TTC549 (cell line): ENCODE measurements around the gene ADAMTS6.

Experiments used
- FAIRE-seq: peaks from 2 replicates; lab custom pipeline; 2012; peaks lifted over from hg19 to GRCh38; lab: Jason Lieb, UNC

The ADAMTS6 gene

DNA sequence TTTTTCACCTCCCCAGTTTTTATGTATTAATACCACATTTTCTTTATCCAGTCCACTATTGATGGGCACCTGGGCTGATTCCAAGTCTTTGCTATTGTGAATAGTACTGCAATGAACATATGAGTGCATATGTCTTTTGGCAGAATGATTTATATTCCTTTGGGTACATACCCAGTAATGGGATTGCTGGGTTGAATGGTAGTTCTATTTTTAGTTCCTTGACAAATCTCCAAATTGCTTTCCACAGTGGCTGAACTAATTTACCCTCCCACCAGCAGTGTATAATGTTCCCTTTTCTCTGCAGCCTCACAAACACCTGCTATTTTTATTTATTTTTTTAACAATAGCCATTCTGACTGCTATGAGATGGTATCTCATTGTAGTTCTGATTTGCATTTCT is 340.2 kb downstream of the ADAMTS6 start:
- no peak for FAIRE-seq

DNA sequence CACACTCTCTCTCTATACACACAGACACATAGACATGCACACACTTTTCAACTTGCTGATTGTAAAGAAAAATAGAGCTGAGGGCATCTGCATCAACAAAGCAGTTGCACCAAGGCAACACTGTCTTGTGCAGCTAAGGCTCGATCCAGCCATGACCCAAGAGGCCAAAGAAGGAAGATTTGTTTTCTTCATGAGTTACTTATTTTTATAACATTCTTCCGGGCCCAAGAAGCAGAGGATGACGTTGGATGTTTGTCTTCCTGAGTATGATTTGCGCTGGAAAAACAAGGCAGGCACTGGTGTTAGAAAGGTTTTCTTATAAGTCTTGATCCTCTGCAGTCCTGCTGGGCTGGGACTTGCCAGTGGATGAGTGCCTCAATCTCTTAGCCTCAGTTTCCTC is 344.1 kb downstream of the ADAMTS6 start:
- FAIRE-seq, result peak; percentile 7

DNA sequence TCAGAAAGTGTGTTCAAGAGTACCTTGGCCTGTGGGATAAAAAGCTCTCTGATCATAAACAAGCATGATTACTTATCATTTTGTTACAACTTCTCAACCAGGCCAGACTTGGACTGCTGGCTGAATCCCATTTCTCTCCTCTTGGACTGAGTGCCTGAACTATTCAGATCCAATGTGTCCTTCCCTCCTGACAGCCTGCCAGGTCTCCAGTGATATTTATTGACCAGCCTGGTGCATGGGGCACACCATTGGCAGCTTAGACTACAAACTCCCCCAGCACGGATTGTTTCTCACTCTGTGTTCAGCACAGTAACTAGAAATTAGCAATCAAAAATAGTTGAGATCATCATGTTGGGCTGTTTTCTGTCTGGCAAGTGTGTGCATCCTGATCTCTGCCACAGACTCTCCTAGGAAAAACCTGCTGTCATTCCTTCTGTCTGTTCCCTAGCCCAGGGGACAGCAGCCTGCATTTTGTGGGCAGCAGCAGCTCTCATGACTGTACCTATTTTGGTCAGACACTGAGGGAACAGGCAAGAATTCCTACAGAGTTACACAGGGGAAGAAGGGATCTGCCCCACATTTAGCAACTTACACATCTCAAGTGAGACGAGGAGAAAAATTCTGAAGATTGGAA is 348.1 kb downstream of the ADAMTS6 start:
- no peak for FAIRE-seq

DNA sequence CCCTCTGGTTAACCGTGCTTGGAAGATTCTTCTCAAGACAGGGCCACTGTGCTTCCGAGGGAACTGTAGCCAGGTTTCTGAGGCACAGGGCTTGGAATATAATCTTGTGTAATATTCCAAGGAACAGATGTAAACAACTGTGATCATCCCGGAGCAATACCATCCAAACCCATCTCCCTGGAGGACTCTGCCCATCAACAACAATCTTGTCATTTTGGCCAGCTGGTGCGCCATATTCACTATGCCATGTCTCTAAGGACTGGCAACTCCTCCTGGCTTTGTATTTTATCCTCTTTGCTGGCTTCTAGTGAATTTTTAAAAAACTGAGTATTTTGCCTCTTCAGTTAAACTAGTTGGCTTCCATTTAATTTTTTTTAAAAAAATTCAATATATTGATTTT is 349.3 kb downstream of the ADAMTS6 start:
- FAIRE-seq, result no peak

DNA sequence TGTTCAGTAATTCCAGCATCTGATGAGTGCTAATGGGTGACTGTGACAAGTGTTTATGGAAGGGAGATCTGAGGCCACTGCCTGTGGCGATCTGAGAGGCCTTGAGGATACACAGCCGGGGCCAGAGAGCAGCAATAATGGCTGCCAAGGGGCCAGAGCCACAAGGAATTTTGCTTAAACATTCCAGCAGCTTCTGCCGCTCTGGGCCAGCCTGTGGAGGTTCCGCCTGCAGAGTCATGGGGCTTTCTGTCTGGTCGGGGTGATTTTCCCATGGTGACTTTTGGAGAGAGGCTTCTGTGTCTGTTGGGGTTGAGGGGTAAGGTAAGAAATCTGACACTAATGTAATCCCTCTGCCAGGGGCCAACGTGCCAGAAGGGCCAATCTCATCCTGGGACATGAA is 353.5 kb downstream of the ADAMTS6 start:
- no peak for FAIRE-seq

DNA sequence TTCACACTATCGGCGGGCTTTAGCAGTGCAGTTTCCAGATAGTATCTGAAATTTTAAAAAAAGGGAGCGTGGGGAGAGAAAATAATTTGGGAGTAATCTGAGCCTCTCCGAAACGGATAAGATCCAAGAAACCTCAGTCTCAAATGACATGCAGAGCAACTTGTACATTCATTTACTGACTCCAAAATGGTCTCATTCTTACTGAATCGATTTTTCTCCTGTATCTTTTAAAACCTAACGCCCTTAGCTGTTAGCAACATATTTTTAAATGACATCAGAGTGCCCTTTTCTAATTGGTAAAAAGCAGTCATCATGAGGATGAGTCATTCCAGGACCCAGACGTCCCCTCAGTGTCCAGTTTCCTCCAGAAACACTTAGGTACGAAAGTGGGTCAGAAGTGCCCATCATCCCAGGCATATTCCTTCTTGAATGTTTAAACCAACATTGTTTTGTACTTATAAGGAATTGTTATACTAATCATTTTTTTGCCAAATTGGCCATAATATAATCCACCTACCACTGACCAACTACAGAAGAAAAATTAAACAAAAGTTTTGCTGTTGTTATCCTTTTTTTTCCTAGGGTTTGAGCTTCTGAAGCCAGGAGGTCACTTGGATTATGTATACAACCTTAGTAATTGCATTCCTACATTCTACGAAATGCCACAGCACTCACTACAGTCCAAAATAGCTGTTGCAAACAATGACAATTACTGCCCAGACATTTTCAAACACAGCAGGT is 354.4 kb downstream of the ADAMTS6 start:
- peak; percentile 99 for FAIRE-seq

DNA sequence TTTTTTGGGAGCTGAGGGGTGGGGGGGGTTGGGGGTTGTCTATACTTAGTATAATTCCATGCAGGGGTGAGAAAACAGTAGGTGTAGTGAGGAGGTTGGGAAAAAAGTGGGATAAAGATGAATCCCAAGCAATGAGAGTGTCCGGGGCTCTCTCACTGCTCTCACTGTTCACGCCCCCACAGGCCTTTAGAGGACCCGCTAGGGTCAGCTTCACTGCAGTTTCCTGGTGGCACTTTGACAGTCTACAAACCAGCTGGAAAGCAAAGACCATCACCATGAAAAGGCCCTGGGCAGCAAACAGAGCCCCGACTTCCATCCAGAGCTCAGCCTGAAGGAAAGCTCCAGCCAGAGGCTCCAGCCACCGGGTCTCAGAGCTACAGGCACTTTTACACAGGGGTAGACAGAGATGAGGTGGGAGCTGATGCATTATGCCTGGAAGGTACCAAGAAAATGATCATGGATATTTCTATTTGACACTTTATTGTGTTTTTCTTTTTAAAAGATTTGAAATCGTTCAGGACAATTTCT is 355.1 kb downstream of the ADAMTS6 start:
- FAIRE-seq, result no peak

DNA sequence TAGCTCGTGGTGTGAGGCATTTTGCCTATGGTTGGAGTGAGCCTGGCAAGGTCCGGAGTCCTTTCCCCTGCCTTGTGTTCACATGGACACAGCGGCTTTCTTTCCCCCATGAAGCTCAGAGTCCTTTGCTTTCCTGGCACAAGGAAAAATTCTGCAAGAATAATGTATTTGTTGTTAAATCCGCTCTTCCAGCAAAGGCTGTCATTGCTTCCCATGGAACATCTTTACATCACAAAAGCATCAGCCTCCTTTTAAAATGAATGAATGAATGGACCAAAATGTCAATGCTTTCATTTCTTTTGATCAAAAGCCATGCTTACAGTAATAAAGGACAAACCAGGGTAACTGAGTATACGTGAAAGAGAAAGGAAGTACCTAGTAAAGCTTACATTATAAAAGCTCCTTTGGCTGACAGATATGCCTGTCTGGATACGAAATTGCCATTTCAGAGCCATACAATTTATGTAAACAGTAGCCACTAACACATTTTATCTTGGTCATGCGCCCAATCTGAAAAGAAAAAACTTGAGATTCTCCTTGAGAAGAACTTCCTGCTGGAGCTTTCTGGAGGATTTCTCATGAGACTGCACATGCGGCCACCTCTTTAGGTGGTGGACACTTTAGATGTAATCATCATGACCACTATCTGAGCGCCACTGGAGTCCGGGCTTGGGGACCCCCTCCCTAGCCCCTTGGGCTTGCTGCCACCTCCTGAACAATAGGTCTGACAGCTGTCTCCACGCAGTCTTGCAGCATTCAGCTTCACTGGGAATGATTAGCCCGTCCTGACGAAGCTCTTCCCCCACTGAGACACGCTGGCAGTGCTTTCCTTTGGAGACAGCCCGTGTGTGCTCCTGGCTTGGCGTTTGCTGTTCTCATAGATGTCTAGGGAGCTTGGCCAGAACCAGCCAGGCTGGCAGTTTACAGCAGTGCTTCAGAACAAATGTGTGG is 355.9 kb downstream of the ADAMTS6 start:
- FAIRE-seq, result peak; percentile 98

DNA sequence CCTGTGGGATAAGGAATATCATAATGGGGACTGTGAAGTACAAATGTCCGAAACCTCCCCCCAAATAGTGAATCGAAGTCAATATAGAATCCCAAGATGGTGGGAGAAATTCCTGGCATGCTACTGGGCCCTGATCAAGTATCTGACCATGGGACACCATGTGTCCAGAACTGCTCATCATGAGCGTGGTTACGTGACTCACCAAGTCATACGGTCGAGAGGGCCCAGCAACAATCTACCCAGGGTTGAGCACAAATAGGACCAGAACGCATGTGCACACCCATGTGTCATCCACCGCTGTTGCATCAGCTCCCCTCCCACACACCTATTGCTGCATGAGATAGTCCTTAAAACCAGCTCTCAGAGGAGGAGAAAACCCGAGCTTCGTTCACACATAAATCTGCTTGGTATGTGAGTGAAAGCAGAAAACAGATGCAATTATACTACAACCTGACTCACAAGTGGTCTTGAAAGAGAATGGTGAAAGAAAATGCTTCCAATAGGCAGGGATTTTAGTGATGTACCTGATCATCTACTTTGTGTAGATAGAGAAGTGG is 359.8 kb downstream of the ADAMTS6 start:
- FAIRE-seq, result no peak

DNA sequence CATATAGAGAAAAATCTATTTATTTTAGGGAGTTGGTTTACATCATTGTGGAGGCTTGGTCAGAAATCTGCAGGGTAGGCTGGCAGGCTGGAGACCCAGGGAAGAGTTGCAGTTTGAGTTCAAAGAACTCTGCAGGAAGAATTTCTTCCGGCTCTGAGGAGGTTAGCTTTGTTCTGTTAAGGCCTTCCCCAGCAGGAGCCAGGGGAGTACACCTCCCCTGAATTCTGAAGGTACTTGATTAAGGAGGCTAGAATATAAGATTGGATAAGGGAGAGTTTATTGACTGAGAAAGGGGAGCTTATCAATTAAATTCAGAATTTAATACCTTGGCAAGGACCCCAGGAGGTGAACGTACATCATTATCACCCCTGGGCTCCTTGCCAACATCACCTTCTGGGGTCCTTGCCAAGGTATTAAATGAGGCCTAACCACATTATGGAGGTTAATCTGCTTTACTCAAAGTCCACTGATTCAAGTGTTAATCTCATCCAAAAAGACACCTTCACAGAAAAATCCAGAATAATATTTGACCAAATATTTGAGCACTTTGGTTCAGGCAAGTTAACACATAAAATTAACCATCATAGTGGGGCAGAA is 361.3 kb downstream of the ADAMTS6 start:
- FAIRE-seq, result no peak

DNA sequence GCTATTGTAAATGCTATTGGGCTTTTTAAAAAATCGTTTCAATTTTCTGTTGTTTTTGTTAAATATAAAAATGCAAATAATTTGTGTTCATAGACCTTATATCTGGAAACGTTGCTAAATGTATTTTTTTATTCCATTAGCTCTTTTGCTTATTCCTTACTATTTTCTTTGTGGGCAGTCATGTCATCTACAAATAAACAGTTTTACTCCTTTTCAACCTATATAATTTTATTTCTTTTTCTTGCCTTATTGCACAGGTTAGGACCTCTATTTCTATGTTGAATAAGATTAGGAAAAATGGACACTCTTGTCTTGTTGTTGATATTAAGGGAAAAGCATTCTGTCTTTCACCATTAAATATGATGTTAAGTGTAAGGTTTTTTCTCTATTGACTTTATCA is 364.2 kb downstream of the ADAMTS6 start:
- FAIRE-seq, result peak; percentile 41

DNA sequence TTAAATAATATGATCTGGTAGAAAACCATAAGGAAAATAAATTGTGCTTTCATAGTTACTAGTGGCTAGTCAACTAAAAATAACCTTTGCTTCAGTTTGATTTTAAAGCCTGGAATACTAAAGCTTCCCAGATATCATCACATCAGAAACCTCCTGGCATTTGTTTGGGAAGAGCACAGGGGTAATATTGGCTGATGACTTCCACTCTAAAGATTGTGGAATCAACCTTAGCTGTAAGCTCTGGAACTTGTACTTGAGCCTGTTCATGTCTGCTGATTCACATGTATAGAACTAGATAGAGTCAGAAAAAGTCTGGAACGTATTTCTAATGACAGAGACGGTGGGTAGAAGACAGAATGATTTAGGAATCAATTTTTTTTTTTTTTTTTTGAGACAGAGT is 367.9 kb downstream of the ADAMTS6 start:
- no peak for FAIRE-seq

DNA sequence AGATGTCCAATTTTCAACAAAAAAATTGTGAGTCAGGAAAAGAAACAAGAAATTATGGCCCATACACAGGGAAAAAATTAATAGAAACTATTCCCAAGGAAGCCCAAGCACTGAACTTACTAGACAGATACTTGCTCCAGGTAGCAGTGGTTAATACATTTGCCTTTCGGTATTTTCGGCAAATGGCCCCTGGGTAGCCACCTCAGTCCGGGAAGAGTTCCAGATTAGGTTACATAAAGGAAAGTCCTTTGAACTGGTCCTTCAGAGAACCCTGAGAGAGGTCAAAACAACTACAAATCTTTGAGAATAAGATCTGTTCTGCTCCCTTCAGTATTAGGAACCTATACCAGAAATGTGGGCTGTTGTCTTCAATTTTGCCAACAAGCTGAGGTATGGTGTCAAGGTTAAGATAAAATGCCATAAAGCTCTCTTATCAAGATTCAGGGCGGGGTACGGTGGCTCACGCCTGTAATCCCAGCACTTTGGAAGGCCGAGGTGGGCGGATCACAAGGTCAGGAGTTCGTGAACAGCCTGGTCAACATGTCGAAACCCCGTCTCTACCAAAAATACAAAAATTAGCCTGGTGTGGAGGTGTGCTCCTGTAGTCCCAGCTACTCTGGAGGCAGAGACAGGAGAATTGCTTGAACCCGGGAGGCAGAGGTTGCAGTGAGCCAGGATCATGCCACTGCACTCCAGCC is 369.6 kb downstream of the ADAMTS6 start:
- no peak for FAIRE-seq

DNA sequence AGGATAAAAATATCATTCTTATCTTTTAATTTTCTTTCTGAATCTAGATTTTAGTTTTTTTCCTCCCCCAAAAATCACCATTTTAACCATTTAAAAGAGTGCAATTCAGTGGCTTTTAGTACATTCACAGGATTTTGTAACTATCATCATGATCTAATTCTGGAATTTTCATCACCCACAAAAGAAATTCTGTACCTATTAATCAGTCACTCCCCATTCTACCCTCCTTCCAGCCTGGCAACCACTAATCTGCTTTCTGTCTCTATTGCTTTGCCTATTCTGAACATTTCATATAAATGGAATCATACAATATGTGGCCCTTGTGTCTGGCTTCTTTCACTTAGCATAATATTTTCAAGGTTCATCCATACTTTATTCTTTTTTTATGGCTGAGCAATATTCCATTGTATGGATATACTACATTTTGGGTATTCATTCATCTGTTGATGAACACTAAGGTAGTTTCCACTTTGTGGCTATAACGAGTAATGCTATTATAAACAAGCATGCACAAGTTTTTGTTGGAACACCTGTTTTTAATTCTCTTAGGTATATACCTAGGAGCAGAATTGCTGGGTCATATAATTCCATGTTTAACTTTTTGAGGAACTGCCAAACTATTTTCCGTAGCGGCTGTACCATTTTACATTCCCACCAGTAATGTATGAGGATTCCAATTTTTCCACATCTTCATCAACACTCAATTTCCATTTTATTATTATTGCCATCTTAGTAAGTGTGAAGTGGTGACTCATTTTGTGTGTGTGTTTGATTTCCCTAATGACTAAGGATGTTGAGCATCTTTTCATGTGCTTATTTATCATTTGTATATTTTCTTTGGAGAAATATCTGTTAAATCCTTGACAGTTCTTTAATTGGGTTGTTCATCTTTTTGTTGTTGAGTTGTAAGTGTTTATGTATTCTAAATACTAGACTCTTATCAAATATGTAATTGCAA is 372.7 kb downstream of the ADAMTS6 start:
- FAIRE-seq, result no peak

DNA sequence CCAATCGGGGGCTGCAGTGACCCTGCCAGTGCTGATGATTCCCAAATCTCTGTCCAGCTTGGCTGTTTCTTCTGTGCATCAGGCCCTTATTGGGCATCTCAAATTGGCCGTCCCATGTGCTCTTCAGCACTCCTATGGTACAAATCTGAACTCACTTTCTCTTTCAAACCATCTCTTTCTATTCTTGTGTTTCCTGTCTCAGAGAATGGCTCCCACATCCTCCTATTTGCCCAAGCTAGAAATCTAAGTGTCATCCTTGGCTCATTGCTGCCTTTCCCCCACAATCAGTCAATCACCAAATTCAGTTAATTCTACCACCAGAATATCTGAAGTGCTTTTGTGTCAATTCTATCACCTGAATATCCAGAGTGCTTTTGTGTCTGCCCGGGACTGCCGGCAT is 376.4 kb downstream of the ADAMTS6 start:
- no peak for FAIRE-seq

DNA sequence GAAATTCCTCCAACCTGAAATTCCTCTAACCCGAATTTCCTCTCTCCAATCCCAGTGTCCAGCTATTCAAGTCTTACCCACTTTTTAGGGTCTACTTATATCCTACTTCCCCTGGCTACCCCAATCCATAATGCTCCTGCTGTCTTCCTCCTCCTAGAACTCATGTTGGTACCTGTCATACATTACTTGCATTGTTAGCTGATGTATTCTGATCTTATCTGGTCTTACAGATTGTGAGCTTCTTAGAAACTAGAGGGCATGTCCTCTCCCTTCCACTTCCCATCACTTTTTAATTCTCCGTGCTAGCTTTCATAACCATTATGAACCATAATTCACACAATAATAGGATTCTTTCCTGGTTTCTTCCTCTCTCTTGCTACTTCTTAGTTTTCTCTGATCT is 376.9 kb downstream of the ADAMTS6 start:
- no peak for FAIRE-seq

DNA sequence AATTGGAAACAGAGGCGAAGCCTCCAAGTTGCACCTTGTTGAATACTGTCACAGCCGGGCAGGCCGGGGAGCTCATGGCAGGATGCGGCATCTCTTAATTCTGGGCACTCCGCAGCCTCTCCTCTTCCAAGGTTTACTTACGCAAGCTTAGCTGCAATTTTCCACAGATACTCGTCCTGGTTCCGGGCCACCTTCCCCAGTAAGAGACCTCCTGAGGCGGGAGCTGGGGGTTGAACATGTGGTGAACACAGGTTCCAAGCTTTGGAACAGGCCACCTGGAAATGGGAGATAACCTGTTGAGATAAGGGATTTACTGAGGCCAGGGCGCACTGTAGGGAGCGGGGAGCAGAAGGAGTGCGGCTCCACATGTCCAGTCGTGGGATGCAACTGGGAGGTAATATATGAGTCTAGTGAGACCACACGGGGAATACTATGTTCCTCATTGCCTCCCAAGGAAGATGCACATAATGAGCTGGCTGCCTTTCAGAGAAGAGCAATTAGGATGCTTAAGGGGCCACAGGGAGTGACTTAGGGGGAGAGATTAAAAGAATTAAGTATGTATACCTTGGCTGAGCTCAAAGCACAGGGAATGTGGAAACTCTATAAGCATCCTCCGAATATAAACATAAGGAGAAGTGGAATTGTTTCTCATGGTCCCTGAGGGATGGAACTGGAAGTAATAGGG is 377.8 kb downstream of the ADAMTS6 start:
- peak; percentile 71 for FAIRE-seq

DNA sequence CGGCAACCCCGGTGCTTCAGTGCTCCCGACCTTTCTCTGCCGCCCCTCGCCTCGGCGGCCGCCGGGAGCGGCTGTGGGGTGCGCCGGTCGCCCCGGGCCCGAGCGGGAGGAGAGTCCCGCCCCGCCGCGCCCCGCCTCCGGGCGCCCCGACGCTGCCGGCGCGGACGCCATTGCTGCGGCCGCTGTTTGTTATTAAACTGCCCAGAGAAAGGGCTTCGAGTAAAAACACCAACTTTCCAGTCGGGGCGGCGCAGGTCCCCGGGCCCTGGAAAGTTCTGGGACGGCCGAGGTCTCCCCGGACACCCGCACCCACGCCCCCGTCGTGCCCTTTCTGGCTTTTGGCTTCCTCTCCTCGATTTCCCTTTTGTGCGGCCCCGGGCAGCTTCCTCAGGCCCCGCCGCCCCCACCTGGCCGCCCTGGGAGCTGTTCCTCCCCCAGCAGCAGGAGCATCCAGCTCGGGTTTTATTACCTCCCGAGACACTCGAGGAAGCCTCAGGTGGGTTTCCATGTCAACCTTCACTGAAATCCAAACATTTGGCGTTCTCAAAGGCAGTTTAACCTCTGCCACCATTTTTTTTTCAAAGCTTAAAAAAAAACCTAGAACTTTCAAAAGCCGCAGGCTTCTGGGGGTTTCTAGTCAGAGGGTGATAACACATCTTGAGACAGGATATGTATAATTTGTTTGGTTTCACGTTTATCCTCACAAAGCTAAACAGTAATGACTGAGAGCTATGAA is 378.6 kb downstream of the ADAMTS6 start:
- FAIRE-seq, result peak; percentile 19
